Liver (tissue), 9 donors: ENCODE measurements around the gene ZNF501. TPM values are rescaled to one million over a fixed set of nuclear protein-coding genes. Genes with fewer than 3 reads are reported as not detected.
A peak's percentile ranks its signal among the peaks of the same experiment; 100 is the strongest.

Source experiments
- DNase-seq: peaks from one replicate; pipeline ENCODE4 v3.0.0-alpha.2; 2017; ENCODE audit warnings: low spot score
- H3K27ac ChIP-seq, 2 donors: one replicate each; pipeline ENCODE4 v1.7.0; 2013; ENCODE audit warnings: inconsistent platforms in 2 of 2, low read length in 2 of 2, control low read depth in 1 of 2, low read depth in 1 of 2, mild to moderate bottlenecking in 1 of 2
- H3K27me3 ChIP-seq, 4 donors: one replicate each; pipeline versions ENCODE4 v1.6.1 to v1.7.0; 2013; ENCODE audit warnings: low read length in 3 of 4, inconsistent platforms in 1 of 4, mild to moderate bottlenecking in 1 of 4, moderate library complexity in 1 of 4; ENCODE audit not compliant: control insufficient read depth in 4 of 4, insufficient read depth in 4 of 4
- H3K36me3 ChIP-seq, 4 donors: one replicate each; pipeline versions ENCODE4 v1.6.1 to v1.7.0; 2013; ENCODE audit warnings: low read length in 3 of 4, mild to moderate bottlenecking in 3 of 4, low read depth in 1 of 4, moderate library complexity in 1 of 4; ENCODE audit not compliant: control insufficient read depth in 4 of 4, insufficient read depth in 3 of 4
- H3K4me1 ChIP-seq, 4 donors: one replicate each; pipeline versions ENCODE4 v1.6.1 to v1.7.0; 2013; ENCODE audit warnings: low read length in 3 of 4, mild to moderate bottlenecking in 3 of 4, moderate library complexity in 1 of 4; ENCODE audit not compliant: control insufficient read depth in 4 of 4, insufficient read depth in 4 of 4
- H3K4me3 ChIP-seq, 3 donors: one replicate each; pipeline versions ENCODE4 v1.6.1 to v1.7.0; 2013; ENCODE audit warnings: low read length in 3 of 3, control low read depth in 1 of 3, low read depth in 1 of 3, mild to moderate bottlenecking in 1 of 3
- H3K9ac ChIP-seq, 2 donors: one replicate each; pipeline ENCODE4 v1.7.0; 2013; ENCODE audit warnings: low read length in 2 of 2, mild to moderate bottlenecking in 2 of 2, moderate library complexity in 2 of 2, control low read depth in 1 of 2, low read depth in 1 of 2
- H3K9me3 ChIP-seq, 4 donors: one replicate each; pipeline versions ENCODE4 v1.6.1 to v1.7.0; 2013; ENCODE audit warnings: low read length in 3 of 4; ENCODE audit not compliant: control insufficient read depth in 4 of 4
- ATF3 ChIP-seq: IDR thresholded peaks from 2 replicates; pipeline ENCODE4 v1.6.1; 2016; ENCODE audit warnings: antibody characterized with exemption
- CTCF ChIP-seq: fragments of 150-350 bp; IDR thresholded peaks from 2 replicates; pipeline ENCODE4 v1.5.1; 2017; ENCODE audit warnings: improper control_type of control experiment, low read depth, low read length; ENCODE audit not compliant: missing input control
- EGR1 ChIP-seq, 2 donors: IDR thresholded peaks; 2 replicates each; pipeline ENCODE4 v1.6.1; 2016 to 2018; ENCODE audit warnings: antibody characterized with exemption in 2 of 2, low read depth in 2 of 2
- FOXA1 ChIP-seq: IDR thresholded peaks from 2 replicates; pipeline ENCODE4 v1.6.1; 2016; ENCODE audit warnings: antibody characterized with exemption
- FOXA2 ChIP-seq: IDR thresholded peaks from 2 replicates; pipeline ENCODE4 v1.6.1; 2016; ENCODE audit warnings: antibody characterized with exemption
- GABPA ChIP-seq, 2 donors: IDR thresholded peaks in 1 of 2; conservative IDR thresholded peaks in 1 of 2; 2 replicates each; pipeline ENCODE4 v1.6.1; 2016; ENCODE audit warnings: antibody characterized with exemption in 2 of 2, mild to moderate bottlenecking in 1 of 2, moderate library complexity in 1 of 2
- HNF4A ChIP-seq, 2 donors: conservative IDR thresholded peaks; 2 replicates each; pipeline ENCODE4 v1.6.1; 2016; ENCODE audit warnings: antibody characterized with exemption in 2 of 2, mild to moderate bottlenecking in 2 of 2
- HNF4G ChIP-seq: IDR thresholded peaks from 2 replicates; pipeline ENCODE4 v1.6.1; 2016; ENCODE audit warnings: antibody characterized with exemption
- JUND ChIP-seq, 2 donors: IDR thresholded peaks; 2 replicates each; pipeline ENCODE4 v1.6.1; 2016; ENCODE audit warnings: antibody characterized with exemption in 2 of 2
- MAX ChIP-seq: IDR thresholded peaks from 2 replicates; pipeline ENCODE4 v1.6.1; 2016; ENCODE audit warnings: antibody characterized with exemption
- NR2F2 ChIP-seq: IDR thresholded peaks from 2 replicates; pipeline ENCODE4 v1.6.1; 2016; ENCODE audit warnings: antibody characterized with exemption
- RAD21 ChIP-seq, 2 donors: IDR thresholded peaks; 2 replicates each; pipeline ENCODE4 v1.6.1; 2016; ENCODE audit warnings: antibody characterized with exemption in 2 of 2, mild to moderate bottlenecking in 2 of 2
- REST ChIP-seq: IDR thresholded peaks from 2 replicates; pipeline ENCODE4 v1.6.1; 2016; ENCODE audit warnings: antibody characterized with exemption, mild to moderate bottlenecking
- RXRA ChIP-seq, 2 donors: IDR thresholded peaks; 2 replicates each; pipeline ENCODE4 v1.6.1; 2017 to 2018; ENCODE audit warnings: antibody characterized with exemption in 2 of 2, mild to moderate bottlenecking in 1 of 2
- SP1 ChIP-seq: IDR thresholded peaks from 2 replicates; pipeline ENCODE4 v1.6.1; 2018; ENCODE audit warnings: antibody characterized with exemption, mild to moderate bottlenecking
- TAF1 ChIP-seq: conservative IDR thresholded peaks from 2 replicates; pipeline ENCODE4 v1.6.1; 2016; ENCODE audit warnings: antibody characterized with exemption, mild to moderate bottlenecking
- YY1 ChIP-seq: IDR thresholded peaks from 2 replicates; pipeline ENCODE4 v1.6.1; 2016; ENCODE audit warnings: antibody characterized with exemption, mild to moderate bottlenecking
- ZBTB33 ChIP-seq: IDR thresholded peaks from 2 replicates; pipeline ENCODE4 v1.6.1; 2016; ENCODE audit warnings: antibody characterized with exemption
- WGBS: extraction: QIAGEN DNeasy Blood & Tissue Kit; methylation state at CpG from one replicate; pipeline ENCODE4 v1.1.7; 2013; 5-methylcytosine and 5-hydroxymethylcytosine counted together
- polyA plus RNA-seq, 2 donors: library from polyadenylated mRNA; stranded (reverse) in 1 of 2; unstranded in 1 of 2; fragments of 200-250 nt in 1 of 2; fragments of >200 nt in 1 of 2; fragmentation: Nextera tagmentation in 1 of 2; extraction: Ambion mirVana in 1 of 2; gene quantifications; one replicate each; pipeline versions ENCODE4 v1.2.1 to v1.2.3, GENCODE V29; 2013 to 2015
- total RNA-seq, 2 donors: library from RNA; depleted of rRNA; stranded (reverse); fragments of >200 nt; gene quantifications; one replicate each; pipeline ENCODE4 v1.2.3, GENCODE V29; 2014
- donor health status: healthy.
- donor health status: healthy.
- donor health status: healthy.
- donor health status: healthy.
- donor health status: healthy.

Gene ZNF501
- 1 to 10 TPM; 1.1 to 1.6 TPM for total RNA-seq
- under 1 TPM; 0.44 to 0.46 TPM for polyA plus RNA-seq

GRCh38 chr3:44729384-44729910 lies at the start of gene ZNF501:
Gene ZNF501 (plus strand): TSS chr3:44729635. CDS start chr3:44734422, 4,787 bp downstream.
- H3K9me3 ChIP-seq = peaks cover 40 to 75% (median 61%) of the 10 kb centered on the region in 4 donors
- no peak for TF ChIP-seq CTCF
- TF ChIP-seq JUND (IDR thresholded peaks at IDR 0.05) = no peak
- TF ChIP-seq REST = no peak
- no peak for TF ChIP-seq TAF1
- no peak for TF ChIP-seq MAX
- no peak for TF ChIP-seq EGR1 (IDR thresholded peaks at IDR 0.05; ENCODE audit: low read depth in 2 of 2)
- peak; percentile 66 to 93 for TF ChIP-seq GABPA (IDR thresholded peaks at IDR 0.05 in 1 of 2, conservative IDR thresholded peaks at IDR 0.05 in 1 of 2)
- peak; percentile 20 for TF ChIP-seq SP1
- TF ChIP-seq FOXA2 = no peak
- no peak for TF ChIP-seq ATF3
- no peak for TF ChIP-seq NR2F2
- no peak for TF ChIP-seq HNF4G
- TF ChIP-seq ZBTB33 = no peak
- TF ChIP-seq RAD21 (IDR thresholded peaks at IDR 0.05) = peak in 1 of 2 donors; percentile 49
- no peak for TF ChIP-seq RXRA (IDR thresholded peaks at IDR 0.05)
- peak; percentile 68 for TF ChIP-seq YY1
- TF ChIP-seq HNF4A (conservative IDR thresholded peaks at IDR 0.05) = no peak
- TF ChIP-seq FOXA1 = no peak

More at GRCh38 chr3:44729384-44729910, at the start of gene ZNF501:
- H3K9ac ChIP-seq = peak within 1 kb of the TSS in 1 of 2 donors; percentile 27
- peaks cover 0 to 18% (median 10%) of the 10 kb centered on the region in 4 donors for H3K36me3 ChIP-seq
- no peak within 1 kb of the TSS for H3K27ac ChIP-seq
- H3K27me3 ChIP-seq = no peaks in the 10 kb centered on the region
- peak within 1 kb of the TSS; percentile 70 to 82 (median 75) for H3K4me3 ChIP-seq
- H3K4me1 ChIP-seq = peaks cover 0 to 3% (median 0%) of the 10 kb centered on the region in 4 donors
- peak; percentile 90 for DNase-seq
- WGBS = 3% methylated on average over 46 of the region's 46 CpGs
